ENCODE results near the gene GPC6. TPM values are rescaled to one million over a fixed set of nuclear protein-coding genes. Genes with fewer than 3 reads are reported as not detected.

The GPC6 gene
- total and polyA plus RNA-seq, 4 donors, result 5.9 to 29.1 (median 18.2) TPM

- no peak overlapping the region for H3K4me3 ChIP-seq (ENCODE audit: low read depth in 1 of 3, low read length in 3 of 3)
- H3K4me1 ChIP-seq (ENCODE audit: control insufficient read depth in 4 of 4, insufficient read depth in 4 of 4, low read length in 3 of 4), result no peaks in the 10 kb centered on the region
- DNase-seq (ENCODE audit: low spot score), result no peak
- no peaks in the 10 kb centered on the region for H3K36me3 ChIP-seq (ENCODE audit: control insufficient read depth in 4 of 4, insufficient read depth in 3 of 4, low read depth in 1 of 4, low read length in 3 of 4)
- TF ChIP-seq SP1 (IDR thresholded peaks at IDR 0.05), result no peak
- no peak for TF ChIP-seq MAX (IDR thresholded peaks at IDR 0.05)
- TF ChIP-seq EGR1 (IDR thresholded peaks at IDR 0.05; ENCODE audit: low read depth in 2 of 2), result no peak
- TF ChIP-seq CTCF (IDR thresholded peaks at IDR 0.05; ENCODE audit: low read depth, low read length, missing input control), result no peak
- TF ChIP-seq NR2F2 (IDR thresholded peaks at IDR 0.05), result no peak
- TF ChIP-seq JUND (IDR thresholded peaks at IDR 0.05), result no peak
- TF ChIP-seq HNF4A (conservative IDR thresholded peaks at IDR 0.05), result no peak
- no peak for TF ChIP-seq FOXA2 (IDR thresholded peaks at IDR 0.05)
- no peak for TF ChIP-seq TAF1 (conservative IDR thresholded peaks at IDR 0.05)
- no peak for TF ChIP-seq RAD21 (IDR thresholded peaks at IDR 0.05)
- TF ChIP-seq HNF4G (IDR thresholded peaks at IDR 0.05), result no peak
- no peak for TF ChIP-seq RXRA (IDR thresholded peaks at IDR 0.05)
- TF ChIP-seq GABPA (IDR thresholded peaks at IDR 0.05 in 1 of 2, conservative IDR thresholded peaks at IDR 0.05 in 1 of 2), result no peak
- TF ChIP-seq FOXA1 (IDR thresholded peaks at IDR 0.05), result no peak
- TF ChIP-seq REST (IDR thresholded peaks at IDR 0.05), result no peak
- TF ChIP-seq ZBTB33 (IDR thresholded peaks at IDR 0.05), result no peak
- no peak for TF ChIP-seq YY1 (IDR thresholded peaks at IDR 0.05)
- no peak for TF ChIP-seq ATF3 (IDR thresholded peaks at IDR 0.05)
- 62% methylated on average over 1 of the region's 1 CpG for WGBS
- no peak overlapping the region for H3K9ac ChIP-seq (ENCODE audit: low read depth in 1 of 2, low read length in 2 of 2)
- H3K27ac ChIP-seq (ENCODE audit: low read depth in 1 of 2, low read length in 2 of 2), result no peak overlapping the region
- H3K27me3 ChIP-seq (ENCODE audit: control insufficient read depth in 4 of 4, insufficient read depth in 4 of 4, low read length in 3 of 4), result no peaks in the 10 kb centered on the region
- peaks cover 0 to 6% (median under 1%) of the 10 kb centered on the region in 4 donors for H3K9me3 ChIP-seq (ENCODE audit: control insufficient read depth in 4 of 4, low read length in 3 of 4)
Observed at GRCh38 chr13:94419304-94419924, 1192.8 kb downstream of the GPC6 start.

Measured in liver (tissue), 9 donors.